ENCODE measurements around the gene FBXO2.

DNA sequence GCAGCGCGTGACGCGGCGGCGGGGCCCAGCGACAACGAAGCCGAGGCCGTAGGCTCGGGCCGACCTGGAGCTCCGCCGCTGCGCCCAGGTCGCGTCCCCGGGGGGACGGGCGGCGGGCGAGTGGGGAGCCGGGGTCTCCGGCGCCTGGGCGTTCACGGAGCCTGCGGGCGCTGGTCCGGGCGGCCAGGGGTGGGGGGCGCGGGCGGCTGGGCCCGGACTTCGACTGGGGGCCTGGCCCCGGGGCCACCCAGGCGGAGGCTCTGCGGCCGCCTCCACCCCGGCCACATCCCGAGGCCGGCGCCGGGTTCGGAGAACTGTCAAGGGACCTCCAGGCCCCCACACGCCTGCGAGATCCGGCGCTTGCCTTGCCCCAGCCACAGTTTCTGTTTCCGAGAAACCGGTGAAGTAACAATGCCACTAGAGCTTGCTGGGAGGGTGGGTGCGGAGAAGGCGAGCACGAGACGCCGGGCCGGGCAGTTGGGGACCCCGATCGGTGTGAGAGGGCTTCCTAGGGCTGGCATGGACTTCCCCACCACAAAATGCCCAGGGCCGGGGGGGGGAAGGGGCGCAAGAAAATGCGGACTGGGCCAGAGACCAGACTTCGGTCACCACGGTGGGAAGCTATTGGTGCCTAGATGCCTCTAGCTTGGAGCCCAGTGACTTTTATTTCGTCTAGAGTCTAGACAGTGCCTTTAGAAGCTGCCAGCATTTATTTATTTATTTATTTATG, 10.3 kb upstream of the FBXO2 start:
- TF ChIP-seq, protein P1, sequence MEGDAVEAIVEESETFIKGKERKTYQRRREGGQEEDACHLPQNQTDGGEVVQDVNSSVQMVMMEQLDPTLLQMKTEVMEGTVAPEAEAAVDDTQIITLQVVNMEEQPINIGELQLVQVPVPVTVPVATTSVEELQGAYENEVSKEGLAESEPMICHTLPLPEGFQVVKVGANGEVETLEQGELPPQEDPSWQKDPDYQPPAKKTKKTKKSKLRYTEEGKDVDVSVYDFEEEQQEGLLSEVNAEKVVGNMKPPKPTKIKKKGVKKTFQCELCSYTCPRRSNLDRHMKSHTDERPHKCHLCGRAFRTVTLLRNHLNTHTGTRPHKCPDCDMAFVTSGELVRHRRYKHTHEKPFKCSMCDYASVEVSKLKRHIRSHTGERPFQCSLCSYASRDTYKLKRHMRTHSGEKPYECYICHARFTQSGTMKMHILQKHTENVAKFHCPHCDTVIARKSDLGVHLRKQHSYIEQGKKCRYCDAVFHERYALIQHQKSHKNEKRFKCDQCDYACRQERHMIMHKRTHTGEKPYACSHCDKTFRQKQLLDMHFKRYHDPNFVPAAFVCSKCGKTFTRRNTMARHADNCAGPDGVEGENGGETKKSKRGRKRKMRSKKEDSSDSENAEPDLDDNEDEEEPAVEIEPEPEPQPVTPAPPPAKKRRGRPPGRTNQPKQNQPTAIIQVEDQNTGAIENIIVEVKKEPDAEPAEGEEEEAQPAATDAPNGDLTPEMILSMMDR (IDR thresholded peaks at IDR 0.05 in 8 of 11, conservative IDR thresholded peaks at IDR 0.05 in 3 of 11), result peak in 3 of 11 experiments; percentile 1 to 30 (median 30)
- TF ChIP-seq POLR2A (IDR thresholded peaks at IDR 0.05), result no peak
